Stimulated activated CD8-positive, alpha-beta memory T cell treated with anti-CD3 and anti-CD28 coated beads, Interleukin-4, amount 100 ng/mL, for 1 hour (primary cell): ENCODE results near the gene SLC36A3.
"Not testable (repeated sequence)": the region's sequence is repeated elsewhere in the genome, so short reads cannot be mapped to it uniquely, and the experiment has no call there.

Experiments
- DNase-seq, 2 donors: peaks; one replicate each; pipeline ENCODE4 v3.0.0-alpha.2; 2020; ENCODE audit warnings: low read depth in 2 of 2, low spot score in 1 of 2

The SLC36A3 gene

GRCh38 chr5:151264113-151264512, 39.5 kb downstream of the SLC36A3 start:
- DNase-seq = no peak

DNA sequence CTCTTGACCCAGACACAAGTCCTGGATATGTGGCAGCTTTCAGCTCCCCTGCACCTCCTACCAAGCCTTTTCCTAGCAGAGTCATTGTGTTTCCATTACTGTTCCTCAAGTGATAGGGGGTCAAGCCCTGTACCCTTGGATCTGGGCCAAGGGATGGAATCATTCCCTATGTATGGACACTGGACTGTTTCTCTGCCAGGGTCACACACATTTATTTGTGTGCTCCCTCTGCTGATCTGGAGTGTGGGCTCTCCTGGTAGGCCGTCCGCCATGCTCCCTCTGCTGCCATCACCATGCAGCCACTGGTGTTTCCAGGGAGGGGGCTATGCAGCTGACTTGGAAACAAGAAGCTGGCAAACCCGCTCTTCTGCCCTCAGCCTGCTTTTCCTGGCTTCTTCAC, 41.0 kb downstream of the SLC36A3 start:
- DNase-seq = no peak

DNA sequence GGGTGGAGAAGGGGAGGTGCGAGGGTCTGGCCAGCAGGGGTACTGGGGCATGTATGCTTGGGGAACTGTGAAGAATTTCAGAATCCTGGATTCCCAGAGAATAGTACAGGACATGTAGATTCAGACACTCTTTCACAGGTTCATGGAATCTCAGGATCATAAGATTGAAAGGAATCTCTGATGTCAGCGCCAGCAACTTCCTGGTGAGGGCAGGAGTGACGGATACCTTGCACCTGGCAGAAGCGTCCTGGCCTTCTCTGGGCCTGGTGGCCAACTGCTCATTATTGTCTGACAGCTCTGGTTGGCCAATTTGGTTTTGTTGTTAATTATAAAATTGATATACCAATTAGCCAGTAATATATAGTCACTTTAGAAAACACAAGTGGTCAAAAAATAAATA, 43.6 kb downstream of the SLC36A3 start:
- DNase-seq = no peak

DNA sequence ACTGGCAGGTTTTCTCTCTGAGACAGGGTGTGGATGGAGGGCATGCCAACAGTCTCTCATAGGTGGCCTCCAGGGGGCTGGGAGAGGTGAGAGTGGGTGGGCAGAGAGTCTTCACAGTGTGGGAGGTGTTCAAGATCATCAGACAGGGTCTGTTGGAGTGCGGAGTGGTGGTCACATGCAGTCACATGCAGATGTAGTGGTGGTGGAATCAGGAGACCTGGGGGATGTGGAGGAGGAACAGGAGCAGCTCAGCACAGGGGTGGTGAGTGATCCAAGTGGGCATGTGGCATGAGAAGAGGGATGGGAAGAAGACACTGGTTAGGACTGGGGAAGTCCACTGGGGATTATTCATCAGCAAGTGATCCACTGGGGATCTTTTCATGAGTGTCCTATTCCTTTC, 44.8 kb downstream of the SLC36A3 start:
- no peak for DNase-seq

DNA sequence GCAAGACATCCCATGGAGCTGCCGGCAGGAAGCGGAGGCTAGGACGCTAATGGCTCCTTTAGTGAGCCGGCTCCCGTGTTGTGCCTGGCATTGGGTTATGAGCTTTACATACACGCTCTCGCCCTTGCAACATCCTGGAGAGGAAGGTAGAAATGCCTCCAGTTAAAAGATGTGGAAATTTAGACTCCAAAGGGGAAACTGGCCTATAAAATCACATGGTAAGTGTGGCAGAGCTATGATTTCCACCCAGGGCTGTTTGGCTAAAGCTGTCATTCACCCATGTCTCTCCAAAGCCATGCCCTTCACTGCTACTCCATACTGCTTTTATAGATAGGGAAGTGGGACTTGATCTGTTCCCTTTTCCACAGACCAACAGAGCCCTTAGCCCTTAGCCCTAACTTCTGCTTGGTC, 45.4 kb downstream of the SLC36A3 start:
- no peak for DNase-seq

DNA sequence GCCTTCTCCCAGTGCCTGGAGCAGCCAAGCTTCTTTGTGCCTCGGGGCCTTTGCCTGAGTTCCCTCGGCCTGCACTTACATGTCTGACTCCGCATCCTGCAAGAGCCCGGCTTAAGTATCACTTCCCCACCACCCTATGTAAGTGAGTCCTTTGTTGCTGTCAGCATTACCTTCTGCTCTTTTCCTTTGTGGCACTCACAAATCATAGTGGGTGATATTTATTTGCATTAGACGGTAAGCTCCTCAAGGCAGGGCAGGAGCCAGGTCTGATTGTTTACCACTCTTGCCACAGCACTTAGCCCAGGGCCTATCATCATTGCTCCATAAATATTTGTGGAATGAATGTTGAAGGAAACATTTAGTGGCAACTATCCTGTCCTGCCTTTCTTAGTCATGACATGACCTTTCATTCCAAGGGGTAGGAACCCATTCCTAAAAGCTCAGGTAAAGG, 45.8 kb downstream of the SLC36A3 start:
- no peak for DNase-seq

- no peak for DNase-seq
Observed at GRCh38 chr5:151255621-151256286, 47.8 kb downstream of the SLC36A3 start.

- not testable (repeated sequence) for DNase-seq
Observed at GRCh38 chr5:151254990-151255389, 48.6 kb downstream of the SLC36A3 start.

DNA sequence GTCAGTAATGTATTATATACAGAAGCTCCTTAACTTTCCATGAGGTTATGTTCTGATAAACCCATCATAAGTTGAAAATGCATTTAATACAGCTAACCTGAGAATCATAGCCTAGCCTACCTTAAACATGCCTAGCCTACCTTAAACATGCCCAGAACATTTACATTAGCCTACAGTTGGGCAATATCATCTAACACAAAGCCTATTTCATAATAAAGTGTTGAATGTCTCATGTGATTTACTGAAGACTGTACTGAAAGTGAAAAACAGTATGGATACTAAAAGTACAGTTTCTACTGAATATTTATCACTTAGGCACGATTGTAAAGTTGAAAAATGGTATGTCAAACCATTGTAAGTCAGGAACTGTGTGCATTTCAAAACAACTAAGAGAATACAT, 49.0 kb downstream of the SLC36A3 start:
- DNase-seq = no peak

- DNase-seq = no peak
Observed at GRCh38 chr5:151253605-151253950, 50.0 kb downstream of the SLC36A3 start.

DNA sequence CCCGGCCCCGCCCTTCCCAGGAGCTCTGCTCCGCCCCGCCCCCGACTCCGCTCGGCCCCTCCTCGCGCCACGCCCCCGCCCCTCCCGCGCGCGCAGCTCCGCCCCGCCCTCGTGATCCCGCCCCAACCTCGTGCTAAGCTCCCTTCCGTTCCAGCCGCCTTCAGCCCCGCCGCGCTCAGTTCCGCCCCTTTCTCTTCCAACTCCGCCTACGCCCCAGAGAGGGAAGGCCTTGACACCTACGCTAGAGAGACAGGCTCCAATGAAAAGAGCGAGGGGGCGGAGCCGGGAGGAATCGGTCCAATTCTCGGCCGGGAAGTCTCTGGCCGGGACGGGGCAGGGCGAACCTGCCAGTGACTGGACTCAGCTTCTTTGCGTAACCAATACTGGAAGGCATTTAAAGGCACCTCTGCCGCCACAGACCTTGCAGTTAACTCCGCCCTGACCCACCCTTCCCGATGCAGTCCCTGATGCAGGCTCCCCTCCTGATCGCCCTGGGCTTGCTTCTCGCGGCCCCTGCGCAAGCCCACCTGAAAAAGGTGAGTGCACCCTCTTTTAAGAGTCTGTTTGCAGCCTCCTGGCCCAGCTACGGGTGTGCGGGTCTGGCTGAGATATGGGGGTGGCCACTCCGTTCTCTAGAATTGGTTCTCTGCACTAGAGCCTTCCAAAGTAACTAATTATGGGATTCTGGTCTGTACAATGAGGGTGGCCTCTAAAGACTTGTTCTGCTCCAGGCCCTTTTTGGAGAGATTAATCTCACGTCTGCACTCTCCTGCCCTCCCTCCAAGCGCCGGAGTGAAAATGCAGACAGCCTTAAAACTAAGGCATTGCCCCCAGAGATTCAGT, 50.6 kb downstream of the SLC36A3 start, which contains the start of gene GM2A:
Gene GM2A (plus strand): TSS at position 424 of the 843 bp plus-strand sequence. CDS start 32 bp downstream, at position 456.
- peak; percentile 96 for DNase-seq

GRCh38 chr5:151251621-151252020, 51.9 kb downstream of the SLC36A3 start:
- DNase-seq = no peak

GRCh38 chr5:151251001-151251551, 52.5 kb downstream of the SLC36A3 start:
- DNase-seq = no peak

DNA sequence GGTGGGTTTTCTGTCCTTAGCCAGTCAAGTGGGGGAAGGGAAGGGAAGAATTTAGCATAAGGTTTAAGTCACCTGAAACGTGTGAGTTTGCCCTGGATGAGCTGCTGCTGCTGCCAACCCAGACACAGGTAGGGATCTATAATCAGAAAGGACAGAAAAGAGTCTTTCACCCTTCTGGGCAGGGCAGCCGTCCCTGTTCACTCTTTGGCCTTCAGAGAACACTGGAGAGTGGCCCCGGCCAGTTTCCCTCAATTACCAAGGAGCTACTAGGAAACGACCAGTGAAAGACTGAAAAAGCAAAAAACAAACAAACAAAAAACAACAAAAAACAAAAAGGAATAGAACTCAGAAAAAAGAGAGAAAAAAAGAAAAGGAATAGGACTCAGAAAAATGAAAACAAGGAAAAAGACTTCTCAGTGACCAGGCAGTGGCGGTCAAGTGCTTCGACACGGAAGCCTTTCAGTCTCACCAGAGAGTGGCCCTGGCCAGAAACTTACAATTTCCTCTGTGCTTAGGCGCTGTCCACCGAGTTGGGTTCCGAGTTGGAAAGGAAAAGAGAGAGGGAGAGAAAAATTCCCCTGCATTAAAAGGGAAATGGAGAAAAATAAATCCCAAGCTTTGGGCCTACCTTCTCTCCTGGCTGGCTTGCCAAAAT, 53.1 kb downstream of the SLC36A3 start:
- DNase-seq = no peak

DNA sequence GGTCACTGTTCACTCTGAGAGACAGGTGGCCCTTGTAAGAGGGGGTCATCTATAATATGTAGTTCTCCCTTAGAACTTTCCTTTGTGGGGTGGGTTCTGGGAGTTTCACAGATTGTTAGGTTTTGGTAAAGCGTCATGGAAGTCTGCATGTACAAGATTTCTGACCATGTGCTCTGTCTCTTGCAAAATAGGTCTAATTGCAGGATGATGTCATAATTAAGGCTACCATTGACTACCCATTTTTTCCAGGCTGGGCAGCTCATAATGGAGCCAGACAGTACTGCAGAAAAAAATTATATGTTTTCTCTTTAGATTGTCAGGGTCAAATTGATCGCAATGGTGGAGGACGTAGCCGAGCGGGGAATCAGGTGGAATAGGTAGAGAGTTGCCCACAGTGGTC, 54.3 kb downstream of the SLC36A3 start:
- DNase-seq = no peak

- DNase-seq = no peak
Observed at GRCh38 chr5:151248651-151249050, 54.9 kb downstream of the SLC36A3 start.

GRCh38 chr5:151245680-151246219, 57.8 kb downstream of the SLC36A3 start:
- DNase-seq = no peak

- no peak for DNase-seq
Observed at GRCh38 chr5:151244206-151244605, 59.4 kb downstream of the SLC36A3 start.

GRCh38 chr5:151243564-151243963, 60.0 kb downstream of the SLC36A3 start:
- DNase-seq = no peak

DNA sequence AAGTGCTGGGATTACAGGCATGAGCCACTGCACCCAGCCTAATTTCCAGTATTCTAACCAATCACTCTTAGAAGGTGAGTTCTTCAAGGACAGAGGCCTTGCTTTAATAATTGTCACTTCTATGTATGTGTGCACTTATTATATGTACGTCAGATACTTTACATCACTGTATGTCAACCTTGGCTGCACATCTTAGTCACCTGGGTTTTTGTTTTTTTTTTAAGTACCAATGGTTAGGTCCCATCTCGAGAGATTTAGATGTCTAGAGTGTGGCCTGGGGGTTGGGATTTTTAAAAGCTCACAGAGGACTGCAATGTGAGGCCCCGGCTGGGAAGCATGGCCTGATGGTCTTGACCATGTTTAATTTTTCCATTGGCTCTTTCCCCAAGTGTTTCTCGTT, 60.4 kb downstream of the SLC36A3 start:
- DNase-seq = no peak

DNA sequence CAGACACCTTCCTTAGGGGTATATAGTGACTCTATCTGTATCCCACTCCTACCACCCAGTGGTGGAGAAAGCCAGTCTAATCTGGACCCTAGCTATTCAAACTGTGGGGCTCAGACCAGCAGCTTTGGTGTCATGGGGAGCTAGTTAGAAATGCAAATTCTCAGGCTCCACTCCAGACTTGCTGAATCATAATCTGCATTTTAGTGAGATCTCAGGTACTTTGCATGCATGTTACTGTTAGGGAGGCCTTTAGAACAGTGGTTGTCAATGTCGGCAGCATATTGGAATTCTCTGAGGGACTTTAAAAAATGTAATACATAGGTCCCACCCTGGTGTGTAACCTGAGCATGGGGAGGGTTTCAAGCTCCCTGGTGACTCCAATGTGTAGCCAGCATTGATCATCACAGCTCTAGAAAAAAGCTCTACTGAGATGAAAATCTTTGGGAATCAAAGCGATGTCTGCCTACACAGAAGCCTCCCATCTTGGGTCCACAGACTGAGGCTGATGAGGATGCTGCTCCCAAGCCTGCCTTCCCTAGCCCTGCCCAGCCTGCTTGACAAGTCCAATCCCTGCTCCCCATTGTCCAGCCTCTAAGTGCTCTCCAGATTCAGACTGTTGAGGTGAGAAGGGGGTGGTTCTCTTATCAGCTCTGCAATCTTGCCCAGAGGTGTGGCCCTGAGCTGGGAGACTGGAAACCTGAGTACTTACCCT, 62.5 kb downstream of the SLC36A3 start:
- DNase-seq = no peak
